Inflammatory macrophage (primary cell): ENCODE measurements around the gene TNNC1.

Source experiments
- DNase-seq, 2 donors: peaks; one replicate each; pipeline ENCODE4 v3.0.0-alpha.2; 2020 to 2022

Gene TNNC1

GRCh38 chr3:52483577-52484381, 29.9 kb upstream of the TNNC1 start:
- DNase-seq: no peak

- no peak for DNase-seq
Measured at GRCh38 chr3:52483081-52483480, 29.2 kb upstream of the TNNC1 start.

GRCh38 chr3:52481819-52482521, 28.1 kb upstream of the TNNC1 start:
- DNase-seq: no peak

DNA sequence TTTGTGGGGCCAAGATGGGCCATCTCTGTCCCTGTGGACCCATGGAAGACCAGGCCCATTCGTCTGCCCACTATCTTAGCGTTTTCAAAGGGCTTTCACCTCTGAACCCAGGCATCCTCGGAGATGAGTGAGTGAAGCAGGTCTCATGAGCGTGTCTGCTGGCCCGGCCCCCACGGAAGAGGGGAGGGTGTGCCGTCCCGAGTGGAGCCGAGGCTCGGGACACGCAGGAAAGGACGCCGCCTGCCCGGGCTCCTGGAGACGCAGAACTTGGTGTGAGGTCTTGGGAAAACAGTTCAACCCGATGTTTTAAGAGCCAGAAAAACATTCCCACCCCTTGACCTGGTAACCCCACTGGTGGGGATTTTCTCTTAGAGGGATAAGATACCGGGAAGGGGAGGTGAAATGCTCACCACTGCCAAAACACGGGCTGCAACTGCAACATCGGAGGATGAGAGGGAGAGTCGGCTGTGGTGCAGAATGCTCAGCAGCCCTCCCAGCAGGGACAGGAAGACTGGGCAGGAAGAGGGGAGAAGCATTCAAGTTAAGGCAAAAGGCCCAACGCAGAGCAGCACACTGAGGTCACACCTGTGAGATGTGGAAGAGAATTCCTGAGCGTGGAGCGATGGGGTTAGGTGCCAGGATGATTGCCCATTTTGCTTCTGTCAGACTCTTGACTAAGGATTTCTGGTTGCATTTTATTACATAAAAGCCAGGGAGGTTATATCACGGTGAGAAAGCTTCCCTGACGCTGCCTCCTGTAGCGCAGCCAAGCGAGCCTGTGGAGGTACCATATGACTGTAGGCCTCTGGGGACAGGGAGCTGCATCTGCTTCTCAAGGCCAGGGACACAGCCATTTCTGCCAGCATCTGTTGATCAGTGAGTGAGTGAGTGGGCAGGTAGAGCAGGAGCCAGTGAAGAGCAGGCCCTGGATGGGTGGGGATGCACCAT, 27.2 kb upstream of the TNNC1 start:
- no peak for DNase-seq

GRCh38 chr3:52479877-52480575, 26.2 kb upstream of the TNNC1 start:
- DNase-seq: peak in 1 of 2 donors; percentile 30

DNA sequence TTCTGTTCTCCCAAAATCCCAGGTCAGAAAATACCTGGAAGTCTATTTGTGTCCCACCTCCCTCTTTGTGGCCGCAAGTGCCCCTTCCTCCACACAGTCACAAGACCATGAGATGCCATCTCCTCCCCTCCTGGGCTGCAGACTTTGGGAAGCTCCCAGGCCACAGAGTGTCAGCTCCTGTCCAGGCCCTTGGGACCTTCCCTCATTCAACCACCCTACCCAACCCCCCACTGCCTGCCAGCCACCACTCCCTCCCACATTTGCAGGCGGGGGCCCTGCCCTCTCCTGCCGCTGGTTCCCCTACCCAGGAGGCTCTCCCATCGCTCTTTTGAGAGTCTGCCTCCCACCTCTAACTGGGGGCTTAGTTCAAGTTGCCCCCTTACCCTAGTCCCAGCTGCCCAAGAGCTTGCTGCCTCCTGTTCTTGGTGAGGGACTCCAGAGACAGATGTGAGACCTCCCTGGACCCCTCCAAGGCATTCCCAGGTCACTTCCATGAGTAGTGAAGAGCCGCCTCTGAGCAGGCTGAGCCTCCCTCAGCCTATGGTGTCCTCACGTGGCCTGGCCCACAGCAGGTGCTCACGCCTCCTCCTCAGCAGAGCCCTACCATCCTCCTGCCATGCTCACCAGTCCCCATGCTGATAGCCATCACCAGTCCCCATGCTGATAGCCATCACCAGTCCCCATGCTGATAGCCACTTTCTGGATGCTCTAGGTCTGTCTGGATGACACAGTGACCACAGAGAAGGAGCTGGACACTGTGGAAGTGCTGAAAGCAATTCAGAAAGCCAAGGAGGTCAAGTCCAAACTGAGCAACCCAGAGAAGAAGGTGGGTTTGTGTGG, 25.4 kb upstream of the TNNC1 start:
- no peak for DNase-seq

DNA sequence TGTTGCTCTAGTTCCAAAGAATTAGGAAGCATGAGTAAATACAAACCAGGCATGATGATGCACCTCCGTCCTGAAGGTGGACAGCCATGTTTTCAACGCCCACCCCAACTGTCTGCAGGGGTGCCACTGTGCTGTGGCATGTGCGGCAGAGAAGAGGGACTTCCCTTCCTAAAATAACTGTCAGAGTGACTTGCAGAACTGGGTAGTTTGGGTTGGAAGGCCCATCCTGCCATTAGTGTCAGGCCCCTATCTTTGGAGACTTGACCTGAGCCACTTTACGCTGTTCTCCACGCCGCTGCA, 23.9 kb upstream of the TNNC1 start:
- DNase-seq: peak in 1 of 2 donors; percentile 62

- no peak for DNase-seq
Measured at GRCh38 chr3:52477076-52477795, 23.4 kb upstream of the TNNC1 start.

- DNase-seq: peak in 1 of 2 donors; percentile 27
Measured at GRCh38 chr3:52473026-52473425, 19.2 kb upstream of the TNNC1 start.

- peak; percentile 49 to 62 for DNase-seq
Measured at GRCh38 chr3:52472239-52473000, 18.6 kb upstream of the TNNC1 start.

- DNase-seq: peak; percentile 78 to 85
Measured at GRCh38 chr3:52471371-52472238, 17.8 kb upstream of the TNNC1 start.

GRCh38 chr3:52470920-52471319, 17.1 kb upstream of the TNNC1 start:
- no peak for DNase-seq

DNA sequence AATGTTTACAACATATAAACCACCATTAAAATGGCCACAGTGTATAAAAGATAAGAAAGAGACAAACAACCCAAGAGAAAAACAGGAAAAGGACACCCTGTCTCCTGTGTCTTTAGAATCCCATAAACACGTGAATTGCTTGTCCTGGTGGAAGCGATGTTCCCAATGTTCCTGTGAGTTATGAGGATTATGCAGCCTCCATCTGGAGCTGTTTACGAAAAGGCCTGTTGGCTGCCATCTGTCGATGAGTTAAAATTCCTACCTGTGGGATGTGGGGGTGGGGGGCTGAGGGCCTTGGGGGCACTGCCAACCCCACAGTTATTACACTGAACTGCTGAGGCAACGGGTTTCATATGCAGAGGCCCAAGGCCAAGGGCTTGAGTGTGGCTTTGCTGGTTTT, 15.2 kb upstream of the TNNC1 start:
- no peak for DNase-seq

DNA sequence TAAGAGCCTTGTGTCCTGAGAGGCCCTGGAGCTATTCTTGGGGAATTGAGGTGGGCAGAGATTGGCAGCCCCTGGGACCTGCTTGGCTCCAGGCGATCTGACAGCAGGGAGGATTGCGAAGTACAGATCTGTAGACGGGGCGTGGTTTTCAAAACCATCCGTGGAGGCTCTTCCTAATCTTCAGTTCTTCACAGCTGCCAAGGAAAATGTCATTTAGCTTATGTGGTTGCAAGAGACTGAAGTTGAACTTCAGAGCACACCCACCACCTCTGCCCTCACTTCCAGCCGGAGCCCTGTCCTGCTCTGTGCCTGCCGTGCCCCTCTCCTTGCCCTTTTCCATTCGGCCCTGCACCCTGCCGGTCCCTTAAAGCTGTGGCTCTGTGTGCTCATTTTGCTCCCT, 14.5 kb upstream of the TNNC1 start:
- DNase-seq: peak in 1 of 2 donors; percentile 48

DNA sequence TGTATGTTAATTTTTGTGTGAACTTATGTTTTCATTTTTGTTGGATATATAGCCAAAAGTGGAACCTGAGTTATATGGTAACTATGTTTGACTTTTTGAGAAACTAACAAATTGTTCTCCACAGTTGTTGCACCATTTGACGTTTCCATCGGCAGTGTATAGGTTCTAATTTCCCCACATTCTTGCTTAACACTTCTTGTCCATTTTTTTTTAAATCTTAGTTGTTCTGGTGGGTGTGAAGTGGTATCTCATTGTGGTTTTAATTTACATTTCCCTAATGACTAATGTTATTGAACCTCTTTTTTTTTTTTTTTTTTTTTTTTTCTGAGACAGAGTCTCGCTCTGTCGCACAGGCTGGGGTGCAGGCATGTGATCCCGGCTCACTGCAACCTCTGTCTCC, 9.6 kb upstream of the TNNC1 start:
- DNase-seq: peak; percentile 51 to 71

- no peak for DNase-seq
Measured at GRCh38 chr3:52461874-52462273, 8.0 kb upstream of the TNNC1 start.

GRCh38 chr3:52458770-52459545, 5.1 kb upstream of the TNNC1 start:
- no peak for DNase-seq
